ENCODE results near the gene SLC50A1. TPM values are rescaled to one million over a fixed set of nuclear protein-coding genes. Genes with fewer than 3 reads are reported as not detected.
"Not testable (repeated sequence)": the region's sequence is repeated elsewhere in the genome, so short reads cannot be mapped to it uniquely, and the experiment has no call there.

The SLC50A1 gene
- total and polyA plus RNA-seq, 2 donors (not counting 1 experiment from before 2014, with no cell fraction given), result 36.0 to 61.1 TPM

- H3K4me2 ChIP-seq (ENCODE audit: extremely low read depth, insufficient read depth, low read length), result no peak overlapping the region
- no peak overlapping the region for H3K27ac ChIP-seq (ENCODE audit: insufficient read depth, low read length)
- no peaks in the 10 kb centered on the region for H3K36me3 ChIP-seq (ENCODE audit: control insufficient read depth, insufficient read depth, low read length)
- H3K79me2 ChIP-seq (ENCODE audit: control insufficient read depth, insufficient read depth, low read length), result no peaks in the 10 kb centered on the region
- no peak overlapping the region for H2AFZ ChIP-seq (ENCODE audit: low read length)
- H3K9ac ChIP-seq (ENCODE audit: insufficient read depth, low read length), result no peak overlapping the region
- no peak overlapping the region for H3K4me3 ChIP-seq (replicated peaks in 1 of 4; ENCODE audit: control extremely low read depth in 1 of 4, insufficient read depth in 1 of 4, low read depth in 3 of 4, low read length in 4 of 4)
- no peaks in the 10 kb centered on the region for H3K4me1 ChIP-seq (ENCODE audit: control insufficient read depth, extremely low read depth, insufficient read depth, low read length)
- no peak for DNase-seq (ENCODE audit: low read depth in 2 of 2)
- no peaks in the 10 kb centered on the region for H3K9me3 ChIP-seq (ENCODE audit: control insufficient read depth, insufficient read depth, low read depth, low read length)
- TF ChIP-seq CTCF (conservative IDR thresholded peaks at IDR 0.05 in 1 of 2, IDR thresholded peaks at IDR 0.05 in 1 of 2; ENCODE audit: low read depth in 1 of 2, low read length in 2 of 2) (no peak), EZH2 (IDR thresholded peaks at IDR 0.05; ENCODE audit: low read length, missing control alignments) (no peak)
- no peaks in the 10 kb centered on the region for H3K27me3 ChIP-seq (ENCODE audit: control insufficient read depth, insufficient read depth, low read length)
- no peaks in the 10 kb centered on the region for H4K20me1 ChIP-seq (ENCODE audit: control insufficient read depth, extremely low read depth, insufficient read depth, low read length)
Measured at GRCh38 chr1:155158991-155159390, 23.3 kb downstream of the SLC50A1 start.

- Histone ChIP-seq H4K20me1 (ENCODE audit: control insufficient read depth, extremely low read depth, insufficient read depth, low read length) (no peaks in the 10 kb centered on the region), H3K27me3 (ENCODE audit: control insufficient read depth, insufficient read depth, low read length) (no peaks in the 10 kb centered on the region), H3K36me3 (ENCODE audit: control insufficient read depth, insufficient read depth, low read length) (no peaks in the 10 kb centered on the region), H3K9ac (ENCODE audit: insufficient read depth, low read length) (no peak overlapping the region), H3K9me3 (ENCODE audit: control insufficient read depth, insufficient read depth, low read depth, low read length) (no peaks in the 10 kb centered on the region), H3K4me3 (replicated peaks in 1 of 4; ENCODE audit: control extremely low read depth in 1 of 4, insufficient read depth in 1 of 4, low read depth in 3 of 4, low read length in 4 of 4) (no peak overlapping the region), H3K4me1 (ENCODE audit: control insufficient read depth, extremely low read depth, insufficient read depth, low read length) (no peaks in the 10 kb centered on the region), H3K79me2 (ENCODE audit: control insufficient read depth, insufficient read depth, low read length) (no peaks in the 10 kb centered on the region), H2AFZ (ENCODE audit: low read length) (no peak overlapping the region), H3K27ac (ENCODE audit: insufficient read depth, low read length) (no peak overlapping the region), H3K4me2 (ENCODE audit: extremely low read depth, insufficient read depth, low read length) (no peak overlapping the region)
- DNase-seq (ENCODE audit: low read depth in 2 of 2), result no peak
- TF ChIP-seq EZH2 (IDR thresholded peaks at IDR 0.05; ENCODE audit: low read length, missing control alignments), result no peak
- no peak for TF ChIP-seq CTCF (conservative IDR thresholded peaks at IDR 0.05 in 1 of 2, IDR thresholded peaks at IDR 0.05 in 1 of 2; ENCODE audit: low read depth in 1 of 2, low read length in 2 of 2)
Measured at GRCh38 chr1:155160128-155160527, 24.5 kb downstream of the SLC50A1 start.

GRCh38 chr1:155162631-155163030, 27.0 kb downstream of the SLC50A1 start:
- H3K36me3 ChIP-seq (ENCODE audit: control insufficient read depth, insufficient read depth, low read length); DNase-seq (ENCODE audit: low read depth in 2 of 2); H3K9ac ChIP-seq (ENCODE audit: insufficient read depth, low read length); H4K20me1 ChIP-seq (ENCODE audit: control insufficient read depth, extremely low read depth, insufficient read depth, low read length); H3K27ac ChIP-seq (ENCODE audit: insufficient read depth, low read length); H3K9me3 ChIP-seq (ENCODE audit: control insufficient read depth, insufficient read depth, low read depth, low read length); H3K4me2 ChIP-seq (ENCODE audit: extremely low read depth, insufficient read depth, low read length); H3K4me3 ChIP-seq (replicated peaks in 1 of 4; ENCODE audit: control extremely low read depth in 1 of 4, insufficient read depth in 1 of 4, low read depth in 3 of 4, low read length in 4 of 4); H3K27me3 ChIP-seq (ENCODE audit: control insufficient read depth, insufficient read depth, low read length); H3K4me1 ChIP-seq (ENCODE audit: control insufficient read depth, extremely low read depth, insufficient read depth, low read length); H2AFZ ChIP-seq (ENCODE audit: low read length); H3K79me2 ChIP-seq (ENCODE audit: control insufficient read depth, insufficient read depth, low read length): not testable (repeated sequence)

GRCh38 chr1:155163785-155164184, 28.1 kb downstream of the SLC50A1 start:
- not testable (repeated sequence) for H3K9me3 ChIP-seq (ENCODE audit: control insufficient read depth, insufficient read depth, low read depth, low read length)

GRCh38 chr1:155164625-155165024, 29.0 kb downstream of the SLC50A1 start:
- not testable (repeated sequence) for H3K4me3 ChIP-seq (replicated peaks in 1 of 4; ENCODE audit: control extremely low read depth in 1 of 4, insufficient read depth in 1 of 4, low read depth in 3 of 4, low read length in 4 of 4); DNase-seq (ENCODE audit: low read depth in 2 of 2); H3K4me1 ChIP-seq (ENCODE audit: control insufficient read depth, extremely low read depth, insufficient read depth, low read length); H3K9ac ChIP-seq (ENCODE audit: insufficient read depth, low read length); H3K9me3 ChIP-seq (ENCODE audit: control insufficient read depth, insufficient read depth, low read depth, low read length); H3K36me3 ChIP-seq (ENCODE audit: control insufficient read depth, insufficient read depth, low read length); H3K27me3 ChIP-seq (ENCODE audit: control insufficient read depth, insufficient read depth, low read length); H3K4me2 ChIP-seq (ENCODE audit: extremely low read depth, insufficient read depth, low read length); H3K27ac ChIP-seq (ENCODE audit: insufficient read depth, low read length); H4K20me1 ChIP-seq (ENCODE audit: control insufficient read depth, extremely low read depth, insufficient read depth, low read length); H2AFZ ChIP-seq (ENCODE audit: low read length); H3K79me2 ChIP-seq (ENCODE audit: control insufficient read depth, insufficient read depth, low read length)

More at GRCh38 chr1:155163785-155164184, 28.1 kb downstream of the SLC50A1 start:
- DNase-seq (ENCODE audit: low read depth in 2 of 2); H3K27me3 ChIP-seq (ENCODE audit: control insufficient read depth, insufficient read depth, low read length); H3K27ac ChIP-seq (ENCODE audit: insufficient read depth, low read length); H2AFZ ChIP-seq (ENCODE audit: low read length); H3K36me3 ChIP-seq (ENCODE audit: control insufficient read depth, insufficient read depth, low read length); H3K79me2 ChIP-seq (ENCODE audit: control insufficient read depth, insufficient read depth, low read length); H3K4me1 ChIP-seq (ENCODE audit: control insufficient read depth, extremely low read depth, insufficient read depth, low read length); H3K4me2 ChIP-seq (ENCODE audit: extremely low read depth, insufficient read depth, low read length); H3K9ac ChIP-seq (ENCODE audit: insufficient read depth, low read length); H3K4me3 ChIP-seq (replicated peaks in 1 of 4; ENCODE audit: control extremely low read depth in 1 of 4, insufficient read depth in 1 of 4, low read depth in 3 of 4, low read length in 4 of 4); H4K20me1 ChIP-seq (ENCODE audit: control insufficient read depth, extremely low read depth, insufficient read depth, low read length): not testable (repeated sequence)
